Chondrocyte (in vitro differentiated cells): ENCODE measurements around the gene EPHB2. TPM values are rescaled to one million over a fixed set of nuclear protein-coding genes. Genes with fewer than 3 reads are reported as not detected.

ENCODE experiments used
- DNase-seq: peaks from one replicate; pipeline ENCODE4 v3.0.0; 2021; ENCODE audit warnings: mixed read lengths, low spot score
- H3K27ac Mint-ChIP-seq: one replicate; pipeline ENCODE4 v1.8.0; 2021; ENCODE audit warnings: mild to moderate bottlenecking, moderate library complexity, mixed read lengths; ENCODE audit not compliant: unreplicated experiment
- H3K27me3 Mint-ChIP-seq: 2 replicates; pipeline ENCODE4 v1.8.0; 2021; ENCODE audit warnings: low read depth, mixed read lengths
- H3K36me3 Mint-ChIP-seq: 2 replicates; pipeline ENCODE4 v1.8.0; 2021; ENCODE audit warnings: low read depth, mixed read lengths
- H3K4me1 Mint-ChIP-seq: 2 replicates; pipeline ENCODE4 v1.8.0; 2021; ENCODE audit warnings: low read depth, mild to moderate bottlenecking, mixed read lengths
- H3K4me3 Mint-ChIP-seq: one replicate; pipeline ENCODE4 v1.8.0; 2021; ENCODE audit warnings: mild to moderate bottlenecking, moderate library complexity, mixed read lengths; ENCODE audit not compliant: unreplicated experiment
- H3K9me3 Mint-ChIP-seq: 2 replicates; pipeline ENCODE4 v1.8.0; 2021; ENCODE audit warnings: low read depth, mixed read lengths
- total RNA-seq: library from RNA; stranded (reverse); gene quantifications from 3 replicates; pipeline ENCODE4 v1.2.1, GENCODE V29; 2021
- TF ChIP-seq, protein P1 (sequence below): fragments of 200-600 bp; sonication (generic); IDR thresholded peaks from 2 replicates; pipeline ENCODE4 v1.5.0; 2021; ENCODE audit warnings: antibody characterized with exemption, mild to moderate bottlenecking, moderate library complexity

Gene EPHB2
- total RNA-seq, 1 donor from 2014 or later, result 44.6 TPM

DNA sequence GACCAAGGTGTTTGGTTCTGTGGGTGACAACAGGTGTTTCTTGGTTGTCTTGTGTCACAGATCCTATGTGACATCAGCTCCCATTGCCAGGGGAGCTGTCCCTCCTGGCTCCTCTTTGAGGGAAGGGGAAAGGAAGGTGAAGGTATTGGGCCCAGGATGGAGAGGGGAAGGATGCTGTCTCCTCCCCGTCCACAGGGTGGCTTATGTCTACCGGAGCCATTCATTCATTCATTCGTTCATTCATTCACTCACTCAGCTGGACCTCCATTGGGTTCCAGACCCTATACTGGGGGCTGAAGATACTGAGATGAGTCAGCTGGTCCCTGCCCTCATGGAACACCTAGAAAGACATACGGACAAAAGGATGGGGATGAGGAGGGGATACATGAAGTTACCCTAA is 38.9 kb downstream of the EPHB2 start:
- Mint-ChIP-seq H3K36me3 (no peaks in the 10 kb centered on the region), H3K4me3 (no peak overlapping the region), H3K27ac (peak overlapping the region; percentile 100), H3K27me3 (no peaks in the 10 kb centered on the region), H3K9me3 (no peaks in the 10 kb centered on the region), H3K4me1 (peaks cover 78% of the 10 kb centered on the region)
- TF ChIP-seq, protein P1, sequence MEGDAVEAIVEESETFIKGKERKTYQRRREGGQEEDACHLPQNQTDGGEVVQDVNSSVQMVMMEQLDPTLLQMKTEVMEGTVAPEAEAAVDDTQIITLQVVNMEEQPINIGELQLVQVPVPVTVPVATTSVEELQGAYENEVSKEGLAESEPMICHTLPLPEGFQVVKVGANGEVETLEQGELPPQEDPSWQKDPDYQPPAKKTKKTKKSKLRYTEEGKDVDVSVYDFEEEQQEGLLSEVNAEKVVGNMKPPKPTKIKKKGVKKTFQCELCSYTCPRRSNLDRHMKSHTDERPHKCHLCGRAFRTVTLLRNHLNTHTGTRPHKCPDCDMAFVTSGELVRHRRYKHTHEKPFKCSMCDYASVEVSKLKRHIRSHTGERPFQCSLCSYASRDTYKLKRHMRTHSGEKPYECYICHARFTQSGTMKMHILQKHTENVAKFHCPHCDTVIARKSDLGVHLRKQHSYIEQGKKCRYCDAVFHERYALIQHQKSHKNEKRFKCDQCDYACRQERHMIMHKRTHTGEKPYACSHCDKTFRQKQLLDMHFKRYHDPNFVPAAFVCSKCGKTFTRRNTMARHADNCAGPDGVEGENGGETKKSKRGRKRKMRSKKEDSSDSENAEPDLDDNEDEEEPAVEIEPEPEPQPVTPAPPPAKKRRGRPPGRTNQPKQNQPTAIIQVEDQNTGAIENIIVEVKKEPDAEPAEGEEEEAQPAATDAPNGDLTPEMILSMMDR, result no peak
- no peak for DNase-seq

DNA sequence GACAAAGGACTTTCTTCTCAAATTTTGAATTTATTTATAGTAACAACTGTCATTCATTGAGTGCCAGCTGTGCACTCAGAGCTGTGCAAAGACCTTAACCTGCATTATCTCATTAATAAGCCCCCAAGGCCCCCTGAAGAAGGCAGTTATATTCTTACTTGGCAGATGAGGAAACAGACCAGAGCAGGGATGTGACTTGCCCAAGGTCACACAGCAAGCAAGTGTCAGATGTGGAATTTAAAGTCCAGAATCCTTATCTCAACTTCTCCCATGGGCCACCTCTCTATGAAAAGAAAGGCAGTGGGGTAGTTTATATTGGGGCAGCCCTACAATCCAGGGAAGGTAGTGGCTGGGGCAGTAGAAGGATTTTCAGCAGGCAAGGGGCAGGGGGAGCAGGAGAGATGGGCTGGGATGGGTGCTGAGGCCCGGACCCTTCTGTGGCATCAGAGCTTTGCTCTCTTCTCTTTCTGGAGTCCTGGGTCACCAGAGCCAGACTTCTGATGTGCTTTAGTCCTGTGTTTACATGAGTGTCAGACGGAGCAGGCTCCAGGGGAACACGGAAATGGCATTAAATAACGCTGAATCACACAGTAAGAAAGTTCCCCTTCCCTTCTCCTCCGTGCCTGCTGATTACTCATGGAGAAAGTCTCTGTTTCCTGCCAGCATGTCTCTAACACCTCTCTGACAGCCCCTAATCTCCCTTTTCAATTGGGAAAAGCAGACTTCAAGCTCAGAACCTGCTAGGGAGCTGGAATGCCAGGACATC is 39.5 kb downstream of the EPHB2 start:
- H3K36me3 Mint-ChIP-seq, result no peaks in the 10 kb centered on the region
- H3K27me3 Mint-ChIP-seq, result no peaks in the 10 kb centered on the region
- peaks cover 73% of the 10 kb centered on the region for H3K4me1 Mint-ChIP-seq
- TF ChIP-seq, protein P1, result no peak
- no peaks in the 10 kb centered on the region for H3K9me3 Mint-ChIP-seq
- H3K4me3 Mint-ChIP-seq, result peak overlapping the region; percentile 21
- DNase-seq, result no peak
- peak overlapping the region; percentile 100 for H3K27ac Mint-ChIP-seq

DNA sequence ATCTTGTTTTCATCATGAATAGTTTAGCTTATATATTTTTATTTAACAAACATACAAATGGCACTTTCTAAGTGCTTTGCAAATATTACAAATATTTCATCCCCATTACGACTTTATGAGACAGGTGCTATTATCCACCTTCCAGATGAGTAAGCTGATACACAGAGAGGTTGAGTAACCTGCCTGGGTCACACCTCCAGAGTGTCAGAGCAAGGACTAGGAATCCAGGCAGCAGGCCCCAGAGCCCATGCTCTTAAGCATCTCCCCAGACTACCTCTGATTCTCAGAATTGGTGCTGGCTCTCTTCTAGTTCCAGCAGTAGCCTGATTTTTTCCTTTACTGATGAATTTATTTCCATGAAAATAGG is 40.0 kb downstream of the EPHB2 start:
- H3K36me3 Mint-ChIP-seq, result no peaks in the 10 kb centered on the region
- TF ChIP-seq, protein P1, result no peak
- H3K27ac Mint-ChIP-seq, result peak overlapping the region; percentile 100
- H3K27me3 Mint-ChIP-seq, result no peaks in the 10 kb centered on the region
- peaks cover 71% of the 10 kb centered on the region for H3K4me1 Mint-ChIP-seq
- no peak for DNase-seq
- H3K9me3 Mint-ChIP-seq, result no peaks in the 10 kb centered on the region
- no peak overlapping the region for H3K4me3 Mint-ChIP-seq

DNA sequence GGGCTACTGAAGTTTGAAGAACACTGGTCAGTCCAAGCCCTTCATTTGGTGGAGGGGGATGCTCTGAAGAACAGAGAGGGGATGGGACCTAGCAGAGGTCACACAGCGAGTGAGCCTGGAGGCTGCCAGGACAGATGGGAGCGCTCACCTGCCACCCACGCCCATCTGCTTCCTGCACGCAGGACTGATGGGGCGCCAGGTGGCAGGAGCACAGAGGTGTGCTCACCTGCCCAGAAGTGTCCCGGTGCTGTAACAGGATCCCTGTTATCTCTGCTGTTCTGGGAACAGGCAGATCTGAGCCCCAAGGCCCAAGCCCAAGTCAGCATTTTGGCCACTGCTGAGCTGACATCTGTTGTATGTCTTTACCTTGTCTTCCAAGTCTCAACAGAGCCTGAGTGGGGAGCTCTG is 40.5 kb downstream of the EPHB2 start:
- no peak for DNase-seq
- TF ChIP-seq, protein P1, result no peak
- peaks cover 70% of the 10 kb centered on the region for H3K4me1 Mint-ChIP-seq
- peak overlapping the region; percentile 100 for H3K27ac Mint-ChIP-seq
- H3K4me3 Mint-ChIP-seq, result no peak overlapping the region
- no peaks in the 10 kb centered on the region for H3K27me3 Mint-ChIP-seq
- no peaks in the 10 kb centered on the region for H3K9me3 Mint-ChIP-seq
- no peaks in the 10 kb centered on the region for H3K36me3 Mint-ChIP-seq

DNA sequence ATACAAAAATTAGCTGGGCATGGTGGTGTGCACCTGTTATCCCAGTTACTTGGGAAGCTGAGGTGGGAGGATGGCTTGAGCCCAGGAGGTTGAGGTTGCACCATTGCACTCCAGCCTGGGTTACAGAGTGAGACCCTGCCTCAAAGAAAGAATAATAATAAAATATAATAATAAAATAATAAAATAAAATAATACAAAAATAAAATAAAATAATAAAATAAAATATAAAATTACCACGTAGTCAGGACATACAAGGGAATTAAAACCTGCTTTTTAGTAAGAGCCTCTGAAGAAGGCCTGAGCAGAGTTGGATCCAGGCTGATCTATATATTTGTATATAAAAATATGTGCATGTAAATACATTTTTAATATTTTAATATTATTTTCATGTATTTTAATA is 41.7 kb downstream of the EPHB2 start:
- H3K36me3 Mint-ChIP-seq, result no peaks in the 10 kb centered on the region
- DNase-seq, result no peak
- TF ChIP-seq, protein P1, result no peak
- H3K9me3 Mint-ChIP-seq, result no peaks in the 10 kb centered on the region
- H3K4me3 Mint-ChIP-seq, result no peak overlapping the region
- peaks cover 58% of the 10 kb centered on the region for H3K4me1 Mint-ChIP-seq
- H3K27me3 Mint-ChIP-seq, result no peaks in the 10 kb centered on the region
- no peak overlapping the region for H3K27ac Mint-ChIP-seq
